GM23248 (cell line): Measurements from ENCODE around the gene PDGFD.

Experiments
- EZH2 ChIP-seq: fragments of 200-600 bp; sonication (generic); IDR thresholded peaks from 2 replicates; pipeline ENCODE4 v1.6.1; 2018; ENCODE audit warnings: antibody characterized with exemption, mild to moderate bottlenecking; ENCODE audit not compliant: insufficient read depth, poor library complexity, severe bottlenecking
- EZH2phosphoT487 ChIP-seq: fragments of 200-600 bp; sonication (generic); IDR thresholded peaks from 2 replicates; pipeline ENCODE4 v1.6.1; 2018; ENCODE audit warnings: antibody characterized with exemption, moderate library complexity, mild to moderate bottlenecking, low read depth; ENCODE audit not compliant: insufficient read depth

DNA sequence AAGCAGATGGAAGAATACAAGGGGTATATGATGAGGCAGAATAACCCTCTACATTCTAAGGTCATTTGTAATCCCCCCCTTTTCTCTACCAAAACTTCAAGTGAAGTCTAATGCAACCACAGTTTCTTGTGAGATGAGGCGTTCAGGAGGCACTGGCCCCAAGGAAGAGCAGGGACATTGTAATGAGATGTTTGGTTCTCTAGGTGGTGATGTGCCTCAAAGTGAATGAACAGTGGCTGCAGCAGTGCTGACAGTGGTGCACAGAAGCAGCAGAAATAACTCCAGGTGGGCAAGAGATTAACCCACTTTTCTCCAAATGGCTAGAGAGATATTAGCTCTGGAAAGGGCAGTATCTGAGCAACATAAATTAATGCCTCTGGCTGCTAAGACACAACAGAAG, 33.8 kb downstream of the PDGFD start:
- TF ChIP-seq EZH2 (no peak), EZH2phosphoT487 (no peak)
